ENCODE results near the gene FAM149A. TPM values are rescaled to one million over a fixed set of nuclear protein-coding genes. Genes with fewer than 3 reads are reported as not detected.

FAM149A gene
- total and polyA plus RNA-seq, 12 donors: 1.3 to 6.8 (median 3.3) TPM

- H3K36me3 ChIP-seq (replicated peaks in 1 of 2): no peaks in the 10 kb centered on the region
- no peak for TF ChIP-seq POLR2A (IDR thresholded peaks at IDR 0.05)
- no peaks in the 10 kb centered on the region for H3K27me3 ChIP-seq
- no peak for DNase-seq
- peaks cover 8 to 16% of the 10 kb centered on the region in 2 donors for H3K4me1 ChIP-seq (replicated peaks in 1 of 2)
- no peak overlapping the region for H3K27ac ChIP-seq
- H3K4me3 ChIP-seq: no peak overlapping the region
- intact Hi-C loops (cut with DNase I): no loop called here
- WGBS, 4 donors: 70 to 83% (median 80%) methylated on average over 9 of the region's 9 CpGs
- no peaks in the 10 kb centered on the region for H3K9me3 ChIP-seq (replicated peaks in 1 of 3)
Measured at GRCh38 chr4:186146458-186146857, 42.0 kb downstream of the FAM149A start.

GRCh38 chr4:186148336-186148975, 44.0 kb downstream of the FAM149A start:
- no peak for DNase-seq
- H3K9me3 ChIP-seq (replicated peaks in 1 of 3): no peaks in the 10 kb centered on the region
- H3K27me3 ChIP-seq: no peaks in the 10 kb centered on the region
- no peaks in the 10 kb centered on the region for H3K36me3 ChIP-seq (replicated peaks in 1 of 2)
- TF ChIP-seq CTCF (IDR thresholded peaks at IDR 0.05): no peak
- no peak for TF ChIP-seq POLR2A (IDR thresholded peaks at IDR 0.05)
- intact Hi-C loops (cut with DNase I): no loop called here
- peaks cover 8 to 16% of the 10 kb centered on the region in 2 donors for H3K4me1 ChIP-seq (replicated peaks in 1 of 2)
- H3K4me3 ChIP-seq: no peak overlapping the region
- 88 to 94% (median 90%) methylated on average over 1 of the region's 1 CpG for WGBS, 4 donors
- no peak overlapping the region for H3K27ac ChIP-seq

- no peak overlapping the region for H3K27ac ChIP-seq
- no peaks in the 10 kb centered on the region for H3K9me3 ChIP-seq (replicated peaks in 1 of 3)
- 50 to 61% (median 60%) methylated on average over 14 of the region's 14 CpGs for WGBS, 4 donors
- peak; percentile 24 to 78 (median 52) for DNase-seq
- H3K36me3 ChIP-seq (replicated peaks in 1 of 2): no peaks in the 10 kb centered on the region
- intact Hi-C loops (cut with DNase I): no loop called here
- TF ChIP-seq CTCF (IDR thresholded peaks at IDR 0.05) (peak in 3 of 6 experiments; percentile 35 to 70 (median 45)), POLR2A (IDR thresholded peaks at IDR 0.05) (no peak)
- no peaks in the 10 kb centered on the region for H3K27me3 ChIP-seq
- H3K4me1 ChIP-seq (replicated peaks in 1 of 2): peaks cover 0 to 11% of the 10 kb centered on the region in 2 donors
- H3K4me3 ChIP-seq: no peak overlapping the region
Measured at GRCh38 chr4:186149872-186150271, 45.4 kb downstream of the FAM149A start.

- no peak overlapping the region for H3K4me3 ChIP-seq
- DNase-seq: no peak
- no peak overlapping the region for H3K27ac ChIP-seq
- no peaks in the 10 kb centered on the region for H3K9me3 ChIP-seq (replicated peaks in 1 of 3)
- TF ChIP-seq CTCF (IDR thresholded peaks at IDR 0.05) (no peak), POLR2A (IDR thresholded peaks at IDR 0.05) (no peak)
- H3K36me3 ChIP-seq (replicated peaks in 1 of 2): no peaks in the 10 kb centered on the region
- peaks cover 0 to 4% of the 10 kb centered on the region in 2 donors for H3K4me1 ChIP-seq (replicated peaks in 1 of 2)
- no peaks in the 10 kb centered on the region for H3K27me3 ChIP-seq
- WGBS, 4 donors: 90 to 94% (median 93%) methylated on average over 12 to 13 of the region's 13 CpGs
- intact Hi-C loops (cut with DNase I): no loop called here
Measured at GRCh38 chr4:186150926-186151325, 46.4 kb downstream of the FAM149A start.

- no peak for DNase-seq
- H3K27ac ChIP-seq: no peak overlapping the region
- intact Hi-C loops (cut with DNase I): no loop called here
- no peak overlapping the region for H3K4me3 ChIP-seq
- WGBS, 4 donors: 88 to 92% (median 88%) methylated on average over 7 of the region's 7 CpGs
- H3K4me1 ChIP-seq (replicated peaks in 1 of 2): no peaks in the 10 kb centered on the region
- H3K9me3 ChIP-seq (replicated peaks in 1 of 3): no peaks in the 10 kb centered on the region
- no peaks in the 10 kb centered on the region for H3K27me3 ChIP-seq
- no peak for TF ChIP-seq CTCF (IDR thresholded peaks at IDR 0.05)
- no peak for TF ChIP-seq POLR2A (IDR thresholded peaks at IDR 0.05)
- no peaks in the 10 kb centered on the region for H3K36me3 ChIP-seq (replicated peaks in 1 of 2)
Measured at GRCh38 chr4:186151499-186151898, 47.0 kb downstream of the FAM149A start.

Measured in adrenal gland (tissue), 12 donors.